HG03045 (cell line): ENCODE data around the gene TACR1.
"Not testable (repeated sequence)": the region's sequence is repeated elsewhere in the genome, so short reads cannot be mapped to it uniquely, and the experiment has no call there.

ENCODE experiments used
- ATAC-seq: cut with Tn5 transposase; IDR thresholded peaks from one replicate; pipeline ENCODE4 v1.9.1; 2021; ENCODE audit warnings: mild to moderate bottlenecking, moderate library complexity; ENCODE audit not compliant: unreplicated experiment

The TACR1 gene, protein sequence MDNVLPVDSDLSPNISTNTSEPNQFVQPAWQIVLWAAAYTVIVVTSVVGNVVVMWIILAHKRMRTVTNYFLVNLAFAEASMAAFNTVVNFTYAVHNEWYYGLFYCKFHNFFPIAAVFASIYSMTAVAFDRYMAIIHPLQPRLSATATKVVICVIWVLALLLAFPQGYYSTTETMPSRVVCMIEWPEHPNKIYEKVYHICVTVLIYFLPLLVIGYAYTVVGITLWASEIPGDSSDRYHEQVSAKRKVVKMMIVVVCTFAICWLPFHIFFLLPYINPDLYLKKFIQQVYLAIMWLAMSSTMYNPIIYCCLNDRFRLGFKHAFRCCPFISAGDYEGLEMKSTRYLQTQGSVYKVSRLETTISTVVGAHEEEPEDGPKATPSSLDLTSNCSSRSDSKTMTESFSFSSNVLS

DNA sequence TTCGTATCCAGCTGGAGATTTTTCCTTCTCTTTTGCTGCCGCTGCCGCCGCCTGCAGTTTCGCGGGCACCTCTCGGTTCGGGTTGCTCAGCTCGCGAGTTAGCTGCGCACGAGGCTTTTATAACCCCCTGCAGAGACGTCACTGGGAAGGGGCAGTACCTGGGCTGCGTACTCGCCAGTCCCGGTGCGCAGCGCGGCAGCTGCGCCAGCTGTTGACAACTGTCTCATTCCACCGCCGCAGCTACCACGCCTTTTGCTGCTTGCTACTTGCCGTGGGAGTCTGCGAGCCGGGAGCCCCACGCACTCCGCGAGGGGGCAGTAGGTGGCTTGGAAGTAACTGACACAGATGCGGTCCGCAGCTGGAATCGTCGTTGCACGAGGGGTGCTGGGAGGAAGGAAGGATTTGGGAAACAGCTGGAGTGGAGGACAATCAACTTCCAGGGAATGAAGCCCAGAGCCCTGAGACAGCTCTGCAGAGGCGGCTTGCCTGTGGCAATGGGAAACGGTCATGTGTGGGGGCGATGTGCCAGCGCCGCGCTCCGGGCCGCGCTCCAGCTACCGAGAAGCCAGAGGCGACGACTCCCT lies at the start of gene TACR1:
TSS of gene TACR1 (minus strand) at position 93 of the 584 bp plus-strand sequence. CDS start 586 bp downstream, outside the sequence.
- ATAC-seq = no peak

DNA sequence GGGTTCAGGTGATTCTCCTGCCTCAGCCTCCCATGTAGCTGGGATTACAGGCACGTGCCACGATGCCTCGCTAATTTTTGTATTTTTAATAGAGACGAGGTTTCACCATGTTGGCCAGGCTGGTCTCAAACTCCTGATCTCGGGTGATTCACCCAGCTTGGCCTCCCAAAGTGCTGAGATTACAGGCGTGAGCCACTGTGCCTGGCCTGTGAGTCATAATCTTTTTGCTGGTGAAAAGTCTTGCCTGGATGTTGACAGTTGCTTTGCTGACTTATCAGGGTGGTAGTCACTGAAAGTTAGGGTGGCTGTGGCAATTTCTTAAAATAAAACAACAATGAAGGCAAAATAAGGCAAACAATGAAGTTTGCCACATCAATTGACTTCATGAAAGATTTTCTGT lies 49.3 kb upstream of the TACR1 start:
- ATAC-seq = not testable (repeated sequence)

DNA sequence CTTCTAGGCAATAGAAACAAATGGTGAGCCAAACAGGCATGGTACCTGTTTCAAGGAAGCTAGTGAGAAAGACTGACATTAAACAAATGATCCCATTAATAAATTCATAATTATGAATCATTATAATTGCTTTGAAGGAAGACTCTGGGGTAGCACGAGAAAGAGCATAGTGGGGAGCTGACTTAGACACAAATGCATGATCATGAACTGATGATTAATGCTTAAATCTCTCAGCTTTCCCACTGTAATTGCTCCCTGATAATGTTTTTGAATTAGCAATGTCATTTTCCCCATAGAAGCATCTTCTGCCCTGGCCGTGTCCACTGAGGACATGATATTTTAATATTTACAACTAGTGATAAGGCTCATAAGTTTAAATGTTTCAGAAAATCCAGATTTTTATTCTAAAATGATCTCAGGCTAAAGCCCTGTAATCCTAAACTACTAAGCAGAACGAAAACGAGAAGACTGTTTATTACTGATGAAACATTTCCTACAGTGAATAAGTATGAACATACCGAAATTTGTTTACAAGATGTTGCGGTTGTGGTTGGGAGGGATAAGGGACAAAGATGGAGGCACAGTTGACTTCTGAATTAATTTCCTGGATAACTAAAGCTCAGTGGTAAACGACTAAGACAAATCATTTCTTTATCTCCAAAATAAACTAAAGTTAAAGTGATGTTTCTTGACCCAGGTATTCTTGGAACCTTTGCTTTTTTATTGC lies 47.3 kb upstream of the TACR1 start:
- ATAC-seq = no peak

DNA sequence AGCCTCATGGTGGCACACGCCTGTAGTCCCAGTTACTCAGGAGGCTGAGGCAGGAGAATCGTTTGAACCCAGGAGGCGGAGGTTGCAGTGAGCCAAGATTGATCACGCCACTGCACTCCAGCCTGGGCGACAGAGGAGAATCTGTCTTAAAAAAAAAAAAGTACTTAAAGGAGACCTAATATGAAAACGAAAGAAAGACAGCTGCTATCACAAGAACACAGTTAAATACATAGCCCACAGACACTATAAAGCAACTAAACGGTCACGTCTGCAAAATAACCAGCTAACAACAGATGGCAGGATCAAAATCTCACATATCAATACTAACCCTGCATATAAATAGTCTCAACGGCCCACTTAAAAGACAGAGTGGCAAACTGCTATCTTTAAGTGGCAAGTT lies 43.9 kb upstream of the TACR1 start:
- ATAC-seq = no peak

DNA sequence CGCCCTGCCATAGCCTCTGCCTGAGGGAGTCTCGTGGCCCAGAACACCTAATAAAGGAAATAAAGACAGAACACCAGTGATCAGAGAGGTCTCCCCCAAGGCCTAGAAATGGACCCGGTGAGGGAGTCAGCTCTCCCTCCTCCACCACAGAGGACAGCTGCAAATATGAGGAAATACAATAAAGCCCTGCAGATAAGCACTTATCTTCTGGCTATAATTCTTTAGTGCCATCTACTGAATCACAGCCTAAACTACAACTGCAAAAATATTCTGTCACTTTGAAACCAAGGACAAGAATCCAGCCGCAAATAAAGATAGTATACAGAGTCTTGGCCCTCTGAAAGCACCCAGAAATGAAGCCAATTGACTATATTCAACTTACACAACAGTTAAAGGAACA lies 42.4 kb upstream of the TACR1 start:
- ATAC-seq = no peak

DNA sequence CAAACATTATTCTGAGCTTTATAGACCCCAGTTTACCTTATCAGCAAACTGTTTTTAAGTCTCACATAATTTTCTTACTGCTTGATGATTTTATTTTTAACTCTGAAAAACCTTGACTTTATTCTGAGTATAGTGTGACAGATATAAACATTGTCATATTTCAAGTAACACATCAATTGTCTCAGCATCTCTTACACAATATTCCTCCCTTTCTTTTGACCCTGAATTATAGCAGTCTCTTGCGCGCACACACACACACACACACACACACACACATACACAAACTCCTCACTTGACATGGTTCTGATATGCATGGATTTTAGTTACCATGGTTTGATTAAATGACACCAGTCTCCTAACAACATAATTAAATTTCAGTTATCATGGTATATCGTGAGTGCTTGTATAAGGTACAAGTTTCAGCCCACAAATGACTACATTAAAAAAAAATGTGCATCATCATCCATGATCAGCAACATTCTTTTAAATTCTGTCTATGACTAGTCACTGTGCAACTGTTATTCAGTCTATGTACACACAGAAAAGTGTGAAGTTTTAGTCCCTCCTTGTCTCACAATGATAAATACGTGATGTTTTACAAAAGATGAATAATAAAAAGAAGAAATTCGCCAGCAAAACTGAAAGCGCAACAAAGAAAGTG lies 39.5 kb upstream of the TACR1 start:
- no peak for ATAC-seq

DNA sequence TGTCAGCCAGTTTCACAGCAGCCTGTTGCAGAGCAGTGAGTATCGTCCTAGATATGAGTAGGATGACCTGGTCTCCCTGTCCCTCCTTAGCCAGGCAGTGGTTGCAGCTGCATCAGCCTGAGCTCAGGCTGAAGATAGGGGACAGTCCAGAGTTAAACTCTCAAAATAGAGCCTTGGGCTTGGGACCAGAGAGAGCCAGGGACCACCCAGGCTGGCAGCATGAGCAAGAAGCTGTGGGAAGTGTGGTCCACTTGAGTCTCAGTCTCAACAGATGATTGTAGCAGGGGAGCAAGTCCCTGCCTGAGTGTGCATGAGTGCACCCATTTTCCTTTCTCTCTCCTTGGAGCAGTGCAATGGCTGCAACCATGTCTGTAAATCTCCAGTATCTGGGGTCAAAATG lies 38.0 kb upstream of the TACR1 start:
- ATAC-seq = no peak

DNA sequence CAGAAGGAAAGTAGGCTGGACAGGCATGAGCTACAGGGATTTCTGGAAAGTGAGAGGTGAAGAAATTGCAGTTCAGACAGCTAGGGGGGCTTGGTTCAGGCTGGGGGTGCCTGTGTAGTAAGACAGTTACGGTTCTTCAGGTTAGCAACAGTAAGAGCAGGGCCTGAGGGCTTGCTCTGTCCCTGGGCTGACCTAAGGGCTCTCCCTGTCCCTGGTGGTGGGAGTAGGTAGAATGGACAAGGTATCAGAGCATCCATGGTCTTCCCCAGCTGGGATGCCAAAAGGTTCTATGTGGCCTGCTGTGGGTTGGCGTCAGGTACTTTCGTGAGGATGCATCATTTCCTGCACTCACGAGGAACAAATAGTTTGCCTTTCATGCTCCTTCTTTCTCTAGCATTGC lies 34.6 kb upstream of the TACR1 start:
- no peak for ATAC-seq

DNA sequence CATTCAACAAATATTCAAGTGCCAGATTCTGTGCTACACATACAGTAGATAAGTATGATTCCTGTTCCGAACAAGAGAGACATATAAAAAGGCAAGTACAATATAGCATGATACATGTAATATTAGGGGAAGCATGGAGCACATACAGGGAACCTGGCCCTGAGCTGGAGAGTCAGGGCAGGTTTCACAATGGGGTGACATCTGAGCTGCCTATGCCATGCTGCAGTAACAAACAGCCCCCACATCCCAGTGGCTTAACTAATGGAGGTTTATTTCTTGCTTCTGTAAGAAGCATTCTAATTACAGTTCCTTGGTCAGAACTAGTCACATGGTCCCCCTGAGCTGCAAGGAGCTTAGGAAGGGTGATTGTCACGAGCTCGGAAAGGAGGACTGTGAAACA lies 27.3 kb upstream of the TACR1 start:
- no peak for ATAC-seq

DNA sequence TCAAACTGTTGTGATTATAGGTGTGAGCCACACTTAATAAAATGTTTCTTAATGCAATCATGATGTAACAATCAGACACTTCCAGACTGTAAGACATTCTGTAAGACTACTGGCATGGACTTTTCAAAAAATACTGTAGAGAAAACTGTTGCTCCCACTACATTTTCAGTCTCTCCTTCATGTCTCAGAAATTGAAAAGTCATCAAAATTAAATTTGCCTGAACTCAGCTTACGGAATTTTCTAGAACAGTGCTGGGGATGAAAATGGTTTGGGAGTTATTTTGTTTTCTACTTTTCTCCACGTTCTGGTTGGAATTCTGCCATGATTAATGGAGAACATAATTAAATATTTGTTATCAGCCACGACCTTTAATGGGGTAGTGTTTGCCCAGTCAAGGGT lies 26.8 kb upstream of the TACR1 start:
- no peak for ATAC-seq

DNA sequence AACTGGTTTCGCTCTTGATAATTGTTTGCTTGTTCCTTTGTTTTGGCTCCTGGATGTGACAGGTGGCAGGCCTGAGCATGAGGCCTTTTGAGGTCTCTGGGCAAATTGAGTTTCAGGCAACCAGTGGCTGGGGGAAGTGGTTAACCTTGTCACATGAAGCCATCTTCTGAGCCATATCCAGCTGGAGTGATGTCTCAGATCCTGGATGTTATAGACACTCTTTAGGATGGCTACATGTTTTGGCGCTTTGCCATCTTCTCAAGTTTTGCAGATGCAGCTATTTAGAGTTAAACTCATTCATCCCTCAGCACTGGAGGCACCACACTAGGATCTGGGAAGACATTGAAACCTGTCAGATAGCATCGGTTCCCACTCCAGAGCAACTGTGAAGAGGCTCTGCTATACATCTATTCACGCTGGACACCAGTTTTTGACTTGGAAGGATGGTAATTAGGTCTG lies 25.3 kb upstream of the TACR1 start:
- ATAC-seq = no peak

DNA sequence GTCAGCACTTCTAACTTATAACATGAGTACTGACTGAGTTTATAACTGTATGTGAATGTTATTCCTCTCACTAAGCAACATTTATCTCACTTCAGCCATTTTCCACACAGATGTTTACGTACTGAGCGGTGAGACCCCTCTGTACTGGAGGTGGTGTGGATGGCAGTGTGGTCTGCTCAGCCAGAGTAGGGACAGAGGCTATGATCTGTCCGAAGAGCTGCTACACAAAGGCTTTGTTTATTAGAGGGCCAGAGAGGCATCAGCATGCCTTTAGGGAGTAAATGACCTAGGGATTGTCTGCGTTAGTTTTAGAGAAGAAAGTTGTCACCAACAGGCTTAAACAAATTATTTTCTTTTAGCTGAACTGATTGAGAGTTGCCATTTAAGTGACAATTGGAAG lies 23.2 kb upstream of the TACR1 start:
- no peak for ATAC-seq

DNA sequence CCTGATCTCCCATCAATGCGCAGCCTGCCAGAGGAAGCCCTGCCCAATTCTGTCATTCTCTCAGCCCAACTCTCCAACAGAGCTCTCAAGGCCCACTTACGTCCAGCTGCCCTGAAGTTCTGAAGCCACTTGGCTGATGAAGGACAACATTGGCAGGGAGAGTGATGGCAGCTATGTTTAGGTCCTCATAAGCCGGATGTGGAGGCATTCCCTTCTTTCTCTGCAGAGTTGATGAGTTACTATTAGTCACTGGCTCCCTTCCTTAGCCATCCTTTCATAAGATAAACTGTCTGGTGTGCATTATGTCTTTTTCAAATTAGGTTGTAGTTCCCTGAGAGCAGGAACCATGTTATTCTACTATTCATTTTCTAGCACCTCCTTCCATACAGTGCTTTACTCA lies 22.5 kb upstream of the TACR1 start:
- no peak for ATAC-seq

DNA sequence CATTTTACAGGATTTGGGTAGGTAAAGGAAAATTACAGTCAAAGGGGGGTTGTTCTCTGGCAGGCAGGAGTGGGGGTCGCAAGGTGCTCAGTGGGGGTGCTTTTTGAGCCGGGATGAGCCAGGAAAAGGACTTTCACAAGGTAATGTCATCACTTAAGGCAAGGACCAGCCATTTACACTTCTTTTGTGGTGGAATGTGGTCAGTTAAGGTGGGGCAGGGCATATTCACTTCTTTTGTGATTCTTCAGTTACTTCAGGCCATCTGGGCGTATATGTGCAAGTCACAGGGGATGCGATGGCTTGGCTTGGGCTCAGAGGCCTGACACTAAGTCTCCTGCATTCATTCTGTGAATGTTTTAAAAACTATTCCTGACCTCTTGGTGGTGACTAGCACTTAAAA lies 19.9 kb upstream of the TACR1 start:
- not testable (repeated sequence) for ATAC-seq

DNA sequence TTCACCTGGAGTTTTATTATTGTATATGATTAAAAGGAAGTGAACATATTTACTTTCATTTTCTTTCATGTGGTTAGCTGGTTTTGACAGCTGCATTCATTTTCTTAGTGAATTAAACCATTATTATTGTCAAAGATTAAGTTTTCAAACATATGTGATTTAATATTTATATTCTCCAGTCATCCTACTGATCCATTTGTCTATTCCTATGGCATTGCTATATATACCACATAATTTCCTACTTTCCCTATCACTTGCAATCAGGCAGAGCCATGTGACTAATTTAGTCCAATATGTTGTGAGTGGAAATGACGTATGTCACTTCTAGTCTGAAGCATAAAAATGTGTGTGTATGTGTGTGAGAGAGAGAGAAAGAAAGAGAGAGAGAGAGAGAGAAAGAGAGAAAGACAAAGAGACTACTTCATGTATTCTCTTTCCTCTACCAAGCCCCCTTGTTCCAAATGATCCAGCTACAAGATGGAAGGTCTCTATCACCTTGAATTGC lies 12.0 kb upstream of the TACR1 start:
- ATAC-seq = no peak

DNA sequence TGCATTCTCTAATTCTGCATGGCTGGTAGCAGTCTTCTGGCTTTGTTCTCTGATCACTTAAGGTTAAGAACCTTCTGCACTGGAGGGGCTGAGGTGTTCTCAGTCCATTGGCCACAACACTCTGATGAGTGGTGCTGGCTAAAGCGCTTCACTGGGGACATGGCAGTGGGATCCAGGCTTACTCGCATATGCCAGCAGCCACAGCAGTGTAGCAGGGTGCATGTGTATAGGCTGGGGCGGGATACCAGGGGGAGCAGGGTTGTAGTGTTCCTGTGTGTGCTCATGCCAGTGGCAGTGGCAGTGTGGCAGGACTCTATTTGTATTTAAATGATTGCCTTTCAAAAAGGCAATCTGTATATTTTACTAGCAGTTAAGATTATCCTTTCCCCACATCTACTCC lies 11.1 kb upstream of the TACR1 start:
- no peak for ATAC-seq

DNA sequence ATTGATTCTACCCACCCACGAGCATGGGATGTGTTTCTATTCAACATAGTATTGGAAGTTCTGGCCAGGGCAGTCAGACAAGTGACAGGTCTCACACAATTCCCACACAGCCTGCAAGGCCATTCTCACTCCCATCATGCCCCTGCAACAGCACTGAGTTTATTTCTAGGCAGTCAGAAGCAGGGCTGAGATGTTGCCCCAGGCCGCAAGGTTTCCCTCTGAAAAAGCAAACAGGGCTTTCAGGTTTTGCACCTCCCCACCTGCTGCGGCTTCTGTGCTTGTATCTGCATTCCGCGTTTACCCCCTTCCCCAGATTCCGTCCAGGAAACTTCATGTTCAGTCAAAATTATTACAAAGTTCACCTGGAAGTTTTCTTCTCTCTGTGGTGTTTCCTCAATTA lies 9.4 kb upstream of the TACR1 start:
- ATAC-seq = no peak

DNA sequence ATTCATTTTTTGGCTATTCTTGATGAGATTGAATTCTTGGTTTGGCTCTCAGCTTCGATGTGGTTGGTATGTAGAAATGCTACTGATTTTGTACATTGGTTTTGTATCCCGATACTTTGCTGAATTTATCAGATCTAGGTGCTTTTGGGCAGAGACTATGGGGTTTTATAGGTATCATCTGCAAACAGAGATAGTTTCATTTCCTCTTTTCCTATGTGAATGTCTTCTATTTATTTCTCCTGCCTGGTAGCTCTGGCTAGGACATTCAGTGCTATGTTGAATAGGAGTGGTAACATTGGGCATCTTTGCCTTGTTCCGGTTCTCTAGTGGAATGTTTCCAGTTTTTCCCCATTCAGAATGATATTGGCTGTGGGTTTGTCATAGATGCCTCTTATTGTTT lies 5.5 kb upstream of the TACR1 start:
- ATAC-seq = no peak

DNA sequence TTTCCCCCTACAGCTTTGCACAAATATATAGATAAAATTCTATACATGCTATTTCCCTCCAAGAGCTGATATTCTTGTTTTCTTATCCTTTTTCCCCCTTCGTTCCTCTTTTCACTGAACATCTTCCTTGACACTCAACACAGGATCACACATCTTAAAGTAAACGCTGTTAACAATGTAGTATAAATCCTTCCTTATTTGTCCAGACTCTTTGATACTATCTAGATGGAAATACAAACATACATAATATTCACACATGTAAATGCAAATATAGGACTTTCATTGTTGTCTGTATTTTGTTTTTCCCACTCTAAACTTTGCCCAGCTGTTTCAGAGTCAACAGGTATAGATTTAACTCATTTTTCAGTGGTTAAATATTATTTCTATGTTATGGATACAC lies 3.0 kb upstream of the TACR1 start:
- no peak for ATAC-seq

DNA sequence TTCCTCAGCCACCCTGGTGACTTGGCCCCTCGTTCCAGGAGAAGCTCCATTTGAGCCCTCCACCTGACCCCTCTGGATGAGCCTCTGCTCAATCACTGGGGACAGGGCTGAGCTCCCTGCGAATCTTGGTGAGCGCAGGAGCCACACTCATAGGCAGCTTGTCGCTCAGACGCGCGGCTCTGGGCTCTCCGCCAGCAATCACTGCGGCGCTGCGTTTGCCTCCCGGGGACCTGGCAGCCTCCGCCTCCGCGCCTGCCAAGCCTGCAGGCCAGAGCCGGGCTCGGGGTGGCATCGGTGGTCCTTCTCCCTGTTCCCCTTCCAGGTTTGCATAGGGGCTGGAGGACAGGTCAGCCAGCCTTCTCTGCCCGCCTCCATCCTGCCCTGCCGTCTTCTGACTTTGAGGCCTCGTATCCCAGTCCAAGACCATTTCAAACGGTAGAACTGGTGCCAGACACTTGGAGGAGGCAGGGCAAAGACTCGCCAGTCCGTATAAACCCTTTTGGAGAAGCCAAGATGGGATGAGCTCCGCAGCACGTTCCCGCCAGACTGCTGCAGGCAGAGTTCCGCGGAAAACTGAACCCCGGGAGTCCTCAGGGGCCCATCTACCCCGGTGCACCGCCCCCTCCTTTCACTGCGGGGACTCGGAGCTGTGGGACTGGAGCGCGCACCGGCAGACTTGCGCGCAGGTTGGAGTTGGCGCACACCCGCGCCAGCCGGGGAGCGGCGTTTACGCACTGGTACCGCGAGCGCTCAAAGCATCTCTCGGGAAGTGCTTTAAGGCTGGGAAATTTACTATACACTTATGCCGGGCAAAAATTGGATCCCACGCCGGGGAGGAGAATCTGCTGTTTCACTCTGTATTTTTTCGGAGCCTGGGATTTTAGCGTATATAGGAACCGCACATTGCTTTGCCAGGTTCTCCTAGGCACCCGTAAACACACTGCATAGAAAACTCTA lies 1.1 kb upstream of the TACR1 start:
- no peak for ATAC-seq
